HG03354 (cell line): Measurements from ENCODE around the gene OR1L8.

Experiments
- ATAC-seq: cut with Tn5 transposase; IDR thresholded peaks from one replicate; pipeline ENCODE4 v1.9.1; 2021; ENCODE audit warnings: mild to moderate bottlenecking; ENCODE audit not compliant: unreplicated experiment, poor library complexity, severe bottlenecking

The OR1L8 gene

GRCh38 chr9:122518841-122519240 lies 64.3 kb downstream of the OR1L8 start, which contains the start of gene OR1J4:
OR1J4 (plus strand) TSS chr9:122519141; CDS start chr9:122519141, 0 bp downstream.
- no peak for ATAC-seq

- no peak for ATAC-seq
Observed at GRCh38 chr9:122518226-122518625, 65.0 kb downstream of the OR1L8 start.
